HCT116 (cell line): ENCODE data around the gene MYO1E. TPM values are rescaled to one million over a fixed set of nuclear protein-coding genes. Genes with fewer than 3 reads are reported as not detected.

Experiments
- ATAC-seq: fragments of 200-7000 bp; cut with Tn5 transposase; 2 replicates; pipeline ENCODE4 v1.9.1; 2020; ENCODE audit warnings: mild to moderate bottlenecking, moderate library complexity
- BruUV-seq: library from RNA; stranded (reverse); fragments of 400-500 nt; replicated peaks from 2 replicates; lab custom pipeline; 2021; lab: Mats Ljungman, UMichigan
- CTCF ChIA-PET: fragments of 300-600 bp; sonication (Branson Sonifier 250); formaldehyde crosslinking; loops from one replicate; lab custom pipeline; 2021; ENCODE audit warnings: antibody characterized with exemption; lab: Charles Lee
- POLR2A ChIA-PET: fragments of 300-600, 350-600 bp; sonication (Branson Sonifier 250); formaldehyde crosslinking; loops from one replicate; lab custom pipeline; 2021; ENCODE audit warnings: antibody characterized with exemption; lab: Charles Lee
- RAD21 ChIA-PET, 2 experiments: fragments of 300-600 bp; sonication (Branson Sonifier 250); formaldehyde crosslinking; loops; one replicate each; lab custom pipeline; 2023; ENCODE audit warnings: low total read pairs in 2 of 2; ENCODE audit not compliant: uncharacterized antibody in 2 of 2, unreplicated experiment in 2 of 2, low non-redundant PET in 1 of 2; lab: Charles Lee
- DNase-seq: peaks from one replicate; pipeline ENCODE4 v3.0.0-alpha.2; 2010; ENCODE audit warnings: low read depth, low spot score
- H2AFZ ChIP-seq: fragments of 200-600 bp; shearing (Covaris generic), sonication (generic); 2 replicates; pipeline ENCODE4 v1.6.1; 2017; ENCODE audit warnings: low read depth, mixed run types, mixed read lengths, antibody characterized with exemption, low read length; ENCODE audit not compliant: poor library complexity, severe bottlenecking
- H3K27ac ChIP-seq: 2 replicates; pipeline ENCODE4 v1.5.1; 2012; ENCODE audit warnings: low read depth, low read length
- H3K27me3 ChIP-seq: fragments of 200-600 bp; sonication (generic); 2 replicates; pipeline ENCODE4 v1.6.1; 2016; ENCODE audit warnings: mixed run types, low read length, mixed read lengths; ENCODE audit not compliant: insufficient read depth
- H3K36me3 ChIP-seq, 2 experiments: fragments of 200-500 bp in 1 of 2; fragments of 200-600 bp in 1 of 2; sonication (Bioruptor generic) in 1 of 2; sonication (generic) in 1 of 2; 2 replicates each; pipeline versions ENCODE4 v1.5.1 to v1.6.1; 2014 to 2016; ENCODE audit warnings: low read length in 2 of 2, inconsistent platforms in 1 of 2, mixed read lengths in 1 of 2, mixed run types in 1 of 2; ENCODE audit not compliant: insufficient read depth in 2 of 2, control insufficient read depth in 1 of 2
- H3K4me1 ChIP-seq, 2 experiments: fragments of 200-600 bp in 1 of 2; sonication (generic) in 1 of 2; 2 replicates each; pipeline versions ENCODE4 v1.5.1 to v1.6.1; 2012 to 2017; ENCODE audit warnings: low read length in 2 of 2, inconsistent platforms in 1 of 2, mild to moderate bottlenecking in 1 of 2, mixed read lengths in 1 of 2, mixed run types in 1 of 2, moderate library complexity in 1 of 2; ENCODE audit not compliant: insufficient read depth in 2 of 2, control insufficient read depth in 1 of 2
- H3K4me2 ChIP-seq: fragments of 200-600 bp; sonication (generic); 2 replicates; pipeline ENCODE4 v1.6.1; 2017; ENCODE audit warnings: mixed run types, low read length, mixed read lengths
- H3K4me3 ChIP-seq, 2 experiments: fragments of 200-600 bp in 1 of 2; sonication (generic) in 1 of 2; replicated peaks in 1 of 2; 2 replicates each; pipeline ENCODE4 v1.5.1; 2011 to 2016; ENCODE audit warnings: low read length in 2 of 2, control low read depth in 1 of 2, low read depth in 1 of 2, mild to moderate bottlenecking in 1 of 2, mixed read lengths in 1 of 2, mixed run types in 1 of 2
- H3K79me2 ChIP-seq: fragments of 200-600 bp; sonication (generic); 2 replicates; pipeline ENCODE4 v1.6.1; 2017; ENCODE audit warnings: mild to moderate bottlenecking, mixed run types, low read length, moderate library complexity, mixed read lengths; ENCODE audit not compliant: insufficient read depth
- H3K9ac ChIP-seq: fragments of 200-600 bp; sonication (generic); 2 replicates; pipeline ENCODE4 v1.6.1; 2016; ENCODE audit warnings: low read length, mixed read lengths
- H3K9me2 ChIP-seq: fragments of 200-600 bp; sonication (generic), shearing (Covaris generic); 2 replicates; pipeline ENCODE4 v1.6.1; 2017; ENCODE audit warnings: mixed run types, mild to moderate bottlenecking, moderate library complexity; ENCODE audit not compliant: insufficient read depth
- H3K9me3 ChIP-seq, 2 experiments: fragments of 200-500 bp in 1 of 2; fragments of 200-600 bp in 1 of 2; sonication (Bioruptor generic) in 1 of 2; sonication (generic) in 1 of 2; 2 replicates each; pipeline ENCODE4 v1.6.1; 2014 to 2017; ENCODE audit warnings: low read length in 2 of 2, mixed read lengths in 2 of 2, inconsistent platforms in 1 of 2, low read depth in 1 of 2, mild to moderate bottlenecking in 1 of 2, mixed run types in 1 of 2, moderate library complexity in 1 of 2; ENCODE audit not compliant: control insufficient read depth in 1 of 2, insufficient read depth in 1 of 2
- H4K20me1 ChIP-seq: fragments of 200-600 bp; sonication (generic), shearing (Covaris generic); 2 replicates; pipeline ENCODE4 v1.6.1; 2017; ENCODE audit warnings: mixed run types, mild to moderate bottlenecking, moderate library complexity; ENCODE audit not compliant: insufficient read depth
- CBX3 ChIP-seq: IDR thresholded peaks from 2 replicates; pipeline ENCODE4 v1.6.1; 2012; ENCODE audit warnings: low read depth
- EZH2 ChIP-seq: fragments of 200-600 bp; sonication (generic); IDR thresholded peaks from 2 replicates; pipeline ENCODE4 v1.6.1; 2017; ENCODE audit warnings: antibody characterized with exemption, mixed run types
- FOSL1 ChIP-seq: IDR thresholded peaks from 2 replicates; pipeline ENCODE4 v1.6.1; 2012; ENCODE audit warnings: low read depth
- JUND ChIP-seq: IDR thresholded peaks from 2 replicates; pipeline ENCODE4 v1.6.1; 2012
- POLR2A ChIP-seq: IDR thresholded peaks from 2 replicates; pipeline ENCODE4 v1.7.0; 2011; ENCODE audit warnings: borderline replicate concordance; ENCODE audit not compliant: insufficient read depth, insufficient read length; ENCODE audit errors: extremely low read depth
- POLR2AphosphoS5 ChIP-seq: IDR thresholded peaks from 2 replicates; pipeline ENCODE4 v1.6.1; 2011; ENCODE audit warnings: mild to moderate bottlenecking, low read depth, low read length, moderate library complexity
- RAD21 ChIP-seq: IDR thresholded peaks from 2 replicates; pipeline ENCODE4 v1.6.1; 2012; ENCODE audit warnings: low read depth, mild to moderate bottlenecking
- SP1 ChIP-seq: IDR thresholded peaks from 2 replicates; pipeline ENCODE4 v1.6.1; 2012; ENCODE audit warnings: low read depth
- SRF ChIP-seq: IDR thresholded peaks from 2 replicates; pipeline ENCODE4 v1.6.1; 2012; ENCODE audit warnings: low read depth
- TCF7L2 ChIP-seq: IDR thresholded peaks from 2 replicates; pipeline ENCODE4 v1.7.0; 2011; ENCODE audit warnings: borderline replicate concordance, inconsistent platforms; ENCODE audit not compliant: insufficient read depth, insufficient read length; ENCODE audit errors: extremely low read depth
- YY1 ChIP-seq: IDR thresholded peaks from 2 replicates; pipeline ENCODE4 v1.6.1; 2011; ENCODE audit warnings: low read length, low read depth, moderate library complexity, mild to moderate bottlenecking; ENCODE audit not compliant: insufficient replicate concordance; ENCODE audit errors: extremely low read depth
- ZBTB33 ChIP-seq: IDR thresholded peaks from 2 replicates; pipeline ENCODE4 v1.6.1; 2011; ENCODE audit warnings: mild to moderate bottlenecking, low read length, moderate library complexity; ENCODE audit not compliant: insufficient replicate concordance; ENCODE audit errors: extremely low read depth
- ZFX ChIP-seq: fragments of 450-650 bp; IDR thresholded peaks from 2 replicates; pipeline ENCODE4 v1.6.1; 2017
- ZNF274 ChIP-seq: fragments of 200-500 bp; sonication (Bioruptor generic); IDR thresholded peaks from 2 replicates; pipeline ENCODE4 v1.6.1; 2014; ENCODE audit warnings: mild to moderate bottlenecking, low read depth, low read length, inconsistent platforms
- intact Hi-C: fragments of 100-400 bp; cut with micrococcal nuclease; formaldehyde crosslinking; loops from 2 replicates; pipeline ENCODE4 v1.10.0; 2022
- total RNA-seq: library from RNA; stranded (reverse); gene quantifications from one replicate; pipeline ENCODE4 v1.2.1, GENCODE V29; 2021; ENCODE audit not compliant: unreplicated experiment

The MYO1E gene
- total RNA-seq, 1 experiment from 2014 or later, result 182 TPM

- H2AFZ ChIP-seq, result no peak overlapping the region
- no peaks in the 10 kb centered on the region for H3K27me3 ChIP-seq
- ChIA-PET RAD21 (no interaction called here), CTCF (interaction anchor here (1.0 kb wide), 1 partner anchor 12 kb away, joined by 4 read pairs; no protein-coding TSS in a partner anchor), POLR2A (no interaction called here)
- no peak overlapping the region for H3K4me2 ChIP-seq
- no TSS peak for BruUV-seq
- H3K4me3 ChIP-seq, result no peak overlapping the region
- no peak for ATAC-seq
- intact Hi-C loops, result loop anchor here (5.0 kb wide), 1 partner anchor 113 kb away; the partner anchor contains the start of gene MYO1E
- 0 out of 4 replicates have a peak, but pooled peaks cover 0 to 4% of the 10 kb centered on the region in 2 experiments for H3K36me3 ChIP-seq
- H3K79me2 ChIP-seq, result peaks cover under 1% of the 10 kb centered on the region; the same call in 1 of the 2 replicates
- no peaks in the 10 kb centered on the region for H3K9me3 ChIP-seq
- TF ChIP-seq EZH2 (no peak), POLR2AphosphoS5 (no peak), CBX3 (no peak), JUND (no peak), RAD21 (no peak), ZBTB33 (no peak), SRF (no peak), TCF7L2 (no peak), FOSL1 (no peak), SP1 (no peak), POLR2A (no peak), YY1 (no peak), ZFX (no peak), ZNF274 (no peak)
- H3K27ac ChIP-seq, result no peak overlapping the region
- no peaks in the 10 kb centered on the region for H3K9me2 ChIP-seq
- peaks cover 21 to 23% of the 10 kb centered on the region in 2 experiments for H3K4me1 ChIP-seq
- no peak for DNase-seq
- H3K9ac ChIP-seq, result no peak overlapping the region
- no peaks in the 10 kb centered on the region for H4K20me1 ChIP-seq
Measured at GRCh38 chr15:59259137-59259943, 113.3 kb downstream of the MYO1E start.
